DMS153 treated with DMSO at 0.1 percent for 48 hours (cell line): ENCODE measurements around the gene NFAM1.

ENCODE experiments used
- DNase-seq: peaks from one replicate; lab custom pipeline; 2025; ENCODE audit not compliant: unreplicated experiment; lab: John Stamatoyannopoulos, UW

The NFAM1 gene

DNA sequence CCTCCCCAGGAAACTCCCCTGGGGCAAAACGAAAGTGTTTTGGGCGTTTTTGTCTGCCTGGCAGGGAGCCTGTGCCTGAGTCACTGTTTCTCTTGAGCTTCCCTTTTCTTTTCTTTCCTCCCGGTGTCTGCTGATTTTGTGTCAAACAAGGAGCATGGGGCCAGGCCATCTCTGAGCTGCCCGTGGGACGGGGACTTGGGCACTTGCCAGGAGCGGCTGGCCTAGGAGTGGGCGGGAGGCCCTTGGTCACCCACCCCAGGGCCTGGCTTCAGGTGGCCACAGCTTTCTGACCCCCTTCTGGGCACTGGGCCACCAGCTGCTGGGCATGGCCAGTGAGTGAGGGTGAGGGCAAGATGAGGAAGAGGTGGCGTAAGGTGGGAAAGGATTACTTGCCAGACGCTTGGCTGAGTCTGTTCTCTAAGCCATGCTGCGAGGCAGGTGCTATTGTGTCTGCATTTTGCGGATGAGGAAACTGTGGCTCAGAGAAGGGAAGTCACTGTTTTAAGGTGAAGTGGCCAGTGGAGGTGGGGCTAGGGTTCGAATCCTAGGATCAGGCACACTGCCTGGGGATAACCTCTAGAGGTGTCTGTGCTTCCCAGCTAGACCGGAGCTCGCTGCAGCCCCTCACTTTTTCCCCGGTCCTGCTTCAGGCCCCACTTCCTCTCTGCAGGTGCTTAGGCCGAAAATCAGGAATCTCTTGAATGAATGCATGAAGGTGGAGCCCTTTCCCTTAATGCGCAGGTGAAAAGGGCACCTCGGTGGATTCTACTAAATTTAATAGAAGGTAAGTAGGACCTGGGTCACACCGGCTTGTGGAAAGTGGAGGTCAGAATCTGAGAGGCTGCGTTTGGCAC is 7.8 kb upstream of the NFAM1 start:
- DNase-seq: no peak

DNA sequence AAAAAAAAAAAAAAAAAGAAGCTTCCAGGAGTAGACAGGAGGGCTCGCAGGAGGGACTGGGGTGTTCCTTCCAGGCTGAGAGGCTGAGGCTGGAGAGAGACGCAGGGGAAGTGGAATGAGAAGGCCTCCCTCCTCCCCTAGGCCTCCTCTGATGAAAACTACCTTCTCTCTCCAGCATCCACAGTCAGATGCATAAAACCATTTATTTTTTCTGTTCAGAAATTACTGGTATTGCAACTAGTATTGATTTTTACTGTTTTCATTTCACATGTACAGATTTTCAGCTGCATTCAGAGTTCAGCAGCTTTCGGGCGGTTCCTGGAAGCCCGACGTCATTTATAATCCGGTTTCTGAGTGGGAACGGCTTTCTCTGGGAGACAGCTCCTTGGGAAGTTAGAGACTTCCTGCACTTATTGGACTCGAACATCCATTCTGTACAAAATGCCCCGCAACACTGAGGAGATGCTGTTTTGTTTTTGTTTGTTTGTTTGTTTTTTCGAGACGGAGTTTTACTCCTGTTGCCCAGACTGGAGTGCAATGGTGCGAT is 6.9 kb upstream of the NFAM1 start:
- no peak for DNase-seq

DNA sequence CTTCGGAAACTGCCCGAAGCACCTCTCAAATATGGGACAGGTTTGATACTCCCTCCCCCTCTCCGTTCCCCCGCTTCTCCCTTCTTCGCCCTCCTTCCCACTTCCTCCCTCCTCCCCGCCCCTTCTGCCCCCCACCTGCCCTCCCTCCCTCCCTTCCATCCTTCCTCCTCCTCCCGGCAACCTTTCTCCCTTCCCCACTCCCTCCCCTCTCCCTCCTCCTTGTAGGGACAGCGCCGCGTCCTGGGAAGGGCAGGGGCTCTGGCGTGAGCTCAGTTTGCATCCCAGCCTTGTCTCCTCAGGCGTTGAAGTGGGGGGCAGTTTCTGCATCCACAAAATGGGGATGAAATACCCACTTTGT is 6.1 kb upstream of the NFAM1 start:
- no peak for DNase-seq

DNA sequence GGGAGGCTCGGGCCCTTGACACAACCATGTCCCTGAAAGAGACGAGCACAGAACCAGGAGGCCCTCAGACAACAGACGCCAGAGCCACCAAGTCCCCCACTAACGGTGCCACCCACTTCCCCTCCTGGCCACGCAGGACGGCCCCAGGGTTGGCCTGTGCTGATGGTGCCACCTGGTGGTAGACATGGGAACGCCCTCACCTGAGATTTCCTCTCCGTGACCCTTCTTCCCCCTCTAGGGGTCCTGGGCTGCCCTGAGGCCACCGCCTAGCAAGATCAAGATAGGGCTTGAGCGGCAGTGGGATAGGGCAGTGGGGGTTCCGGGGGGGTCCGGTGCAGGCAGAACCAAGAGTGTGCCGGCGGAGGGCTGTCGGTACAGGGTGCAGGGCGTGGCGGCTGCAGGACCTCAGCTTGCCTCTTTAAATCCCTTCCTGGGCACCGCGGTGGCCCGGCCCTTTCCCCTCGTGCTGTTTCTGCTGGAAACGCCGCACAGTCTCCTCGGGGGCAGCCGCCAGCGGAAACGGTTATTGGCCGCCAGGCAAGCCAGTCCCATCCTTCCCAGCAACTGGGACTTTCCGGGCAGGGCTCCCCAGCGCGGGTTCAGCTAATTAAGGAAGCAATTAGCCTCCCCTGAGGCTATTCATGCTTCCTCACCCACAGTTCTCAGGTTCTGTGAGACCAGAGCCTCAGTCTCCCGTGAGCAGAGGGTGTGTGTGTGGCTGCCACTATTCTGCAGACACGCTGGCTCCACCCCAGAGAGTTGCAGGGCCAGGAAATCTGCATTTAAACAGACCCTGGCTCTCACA is 5.5 kb upstream of the NFAM1 start:
- DNase-seq: peak; percentile 75

DNA sequence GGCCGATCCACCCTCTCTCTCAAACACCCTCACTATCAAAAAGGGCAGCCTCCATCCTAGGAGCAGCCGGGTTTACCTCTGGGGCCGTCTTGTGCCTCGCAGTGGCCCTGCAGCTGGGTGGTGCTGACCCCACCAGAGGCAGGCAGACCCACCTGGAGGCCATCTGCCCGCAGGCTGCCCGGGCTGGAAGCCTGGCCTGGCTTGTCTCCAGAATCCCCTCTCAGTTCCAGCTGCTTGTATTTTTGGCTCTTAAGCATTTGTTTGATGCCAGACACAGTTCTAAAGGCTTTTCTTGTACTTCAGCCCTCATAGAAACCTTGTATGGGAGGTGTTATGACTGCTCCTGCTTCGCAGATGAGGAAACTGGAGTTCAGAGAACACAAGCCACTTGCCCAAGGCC is 4.2 kb upstream of the NFAM1 start:
- no peak for DNase-seq

DNA sequence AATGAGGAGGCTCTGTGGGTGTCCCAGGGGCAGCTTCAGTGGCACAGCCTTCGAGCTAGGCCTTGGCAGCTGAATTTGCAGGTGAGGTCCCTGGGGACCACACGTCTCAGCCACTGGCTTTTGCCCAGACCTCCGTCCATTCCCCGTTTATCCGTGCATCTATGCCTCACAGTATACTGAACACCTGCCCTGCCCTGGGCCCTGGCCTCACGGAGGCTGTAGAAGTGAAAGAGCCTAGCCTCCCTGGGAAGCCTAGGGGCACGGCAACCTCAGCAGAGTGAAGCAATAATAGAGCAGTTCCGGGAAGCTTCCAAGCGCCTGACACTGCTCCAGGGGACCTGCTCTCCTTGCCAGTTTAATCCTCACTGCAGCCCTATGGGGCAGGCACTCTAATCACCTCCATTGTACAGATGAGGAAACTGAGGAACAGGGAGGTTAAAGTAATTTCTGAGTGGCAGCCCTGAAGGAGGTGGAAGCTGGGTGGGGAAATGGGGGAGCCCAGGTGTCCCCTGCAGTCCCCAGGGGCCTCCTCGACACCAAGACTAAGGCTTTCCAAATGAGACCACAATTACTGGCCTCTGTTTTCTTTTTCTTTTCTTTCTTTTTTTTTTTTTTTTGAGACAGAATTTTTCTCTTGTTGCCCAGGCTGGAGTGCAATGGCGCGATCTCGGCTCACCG is 2.7 kb upstream of the NFAM1 start:
- no peak for DNase-seq

DNA sequence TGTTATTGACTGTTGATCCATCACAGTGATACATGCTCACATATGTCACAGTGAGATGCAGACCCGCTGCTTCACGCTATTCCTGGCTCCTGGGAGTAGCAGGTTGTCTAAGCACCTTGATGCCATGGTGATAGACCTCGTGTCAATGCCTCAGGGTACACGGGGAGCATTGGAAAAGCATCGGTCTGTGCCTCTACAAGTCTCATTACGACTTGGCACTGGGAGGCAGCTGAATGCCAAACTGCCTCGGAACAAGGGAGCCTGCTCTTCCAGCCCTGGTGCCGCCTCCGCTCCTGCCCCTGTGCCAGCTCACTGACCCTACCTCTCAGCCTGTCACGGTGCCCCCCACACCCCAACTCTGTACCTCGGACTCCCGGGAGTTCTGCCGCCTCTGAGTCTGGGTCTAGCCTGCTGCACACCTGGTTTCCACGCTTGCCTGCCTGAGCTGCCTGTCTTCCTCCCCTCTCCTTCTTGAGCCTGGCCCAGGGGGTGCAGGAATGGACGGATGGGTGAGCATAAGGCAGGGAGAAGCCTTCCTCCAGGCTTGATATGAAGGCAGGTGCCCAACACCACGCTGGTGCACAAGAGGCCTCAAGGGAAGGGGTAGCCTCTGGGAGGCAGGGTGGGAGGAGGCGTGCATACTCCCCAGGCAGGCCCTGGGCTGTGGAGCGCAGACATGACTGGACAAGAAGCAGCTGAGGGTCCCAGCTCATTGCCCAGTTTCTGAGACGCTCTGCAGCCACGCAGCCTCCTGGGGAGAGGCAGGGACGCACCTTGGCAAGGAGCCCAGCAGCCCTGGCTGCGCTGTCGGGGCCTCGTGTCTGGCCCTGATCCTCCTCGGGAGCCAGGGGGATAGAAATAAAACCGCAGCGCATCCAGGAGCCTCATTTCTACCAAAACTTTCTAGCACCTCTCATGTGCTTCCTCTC is 1.8 kb upstream of the NFAM1 start:
- DNase-seq: peak; percentile 41

DNA sequence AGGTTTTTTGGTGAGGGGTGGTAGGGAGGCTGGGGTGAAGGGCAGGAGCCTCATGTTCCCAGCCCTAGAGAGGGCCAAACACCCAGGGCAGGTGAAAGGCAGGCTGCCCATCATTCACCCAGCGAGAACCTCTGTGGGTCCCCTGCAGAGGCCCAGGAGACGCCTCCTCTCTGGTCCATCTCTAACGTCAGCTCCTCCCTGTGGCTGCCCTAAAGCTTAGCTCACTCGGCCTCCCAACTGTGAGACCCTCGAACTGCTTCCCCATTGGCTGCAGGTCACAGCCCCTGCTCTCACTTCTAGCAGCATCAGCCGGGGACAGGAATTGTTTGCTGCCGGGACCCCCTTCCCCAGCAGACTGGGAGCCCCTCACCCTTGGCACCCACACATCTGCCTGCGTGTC is 615 bp upstream of the NFAM1 start:
- DNase-seq: no peak

DNA sequence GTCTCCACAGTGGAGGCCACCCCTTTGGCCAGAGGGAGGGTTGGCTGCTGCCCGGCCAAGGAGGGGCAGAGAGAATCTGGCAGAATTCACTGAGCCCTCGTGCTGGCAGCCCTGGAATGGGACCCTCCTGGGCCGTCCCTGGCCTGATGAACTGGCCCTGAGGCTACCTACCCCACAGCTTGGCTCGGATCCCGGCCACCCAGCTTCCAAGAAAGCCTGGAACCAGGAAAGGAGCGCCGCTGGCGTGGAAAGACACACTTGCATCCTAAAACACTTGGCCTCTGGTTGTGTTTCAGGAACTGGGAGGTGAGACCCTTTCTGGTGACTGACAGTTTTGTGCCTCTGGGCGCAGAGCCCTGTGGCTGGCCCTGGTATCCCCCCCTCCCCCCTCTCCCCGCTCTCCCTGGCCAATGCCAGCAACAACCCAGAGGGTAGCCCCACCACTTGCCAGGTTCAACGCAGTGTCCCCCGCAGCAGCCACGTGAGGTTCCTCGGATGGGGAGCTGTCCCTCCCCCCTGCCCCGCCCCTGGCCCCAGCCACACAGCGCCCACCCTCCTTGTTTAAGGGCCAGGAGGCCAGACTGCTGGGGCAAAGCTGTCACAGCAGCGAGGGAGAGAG is 693 bp downstream of the NFAM1 start:
- no peak for DNase-seq

DNA sequence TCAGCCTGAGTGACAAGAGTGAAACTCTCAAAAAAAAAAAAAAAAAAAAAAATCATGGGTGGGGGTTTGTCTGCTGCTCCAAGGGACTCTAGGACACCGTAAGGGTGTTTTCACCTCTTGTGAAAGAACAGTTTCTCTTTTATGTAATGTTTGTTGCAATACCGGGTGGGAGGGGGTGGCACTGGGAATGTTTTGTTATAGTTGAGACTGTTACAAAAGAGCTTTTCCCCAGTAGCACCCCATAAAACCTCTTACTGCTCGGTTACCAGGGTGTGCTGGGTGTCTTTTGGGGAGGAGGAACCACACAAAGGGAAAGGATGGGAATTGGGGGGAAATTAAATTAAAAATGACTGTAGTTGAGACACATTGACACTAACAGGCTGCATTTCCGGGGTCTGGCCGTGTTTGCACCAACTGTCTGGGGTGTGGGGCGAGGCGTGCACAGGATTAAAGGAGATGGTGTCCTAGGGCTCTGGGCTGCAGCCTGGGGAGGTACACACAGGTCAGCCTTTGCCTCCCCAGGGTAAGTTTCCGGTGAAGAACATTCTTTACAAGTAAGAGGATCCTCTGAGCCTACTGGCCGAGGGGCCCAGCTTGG is 1.6 kb downstream of the NFAM1 start:
- DNase-seq: no peak

DNA sequence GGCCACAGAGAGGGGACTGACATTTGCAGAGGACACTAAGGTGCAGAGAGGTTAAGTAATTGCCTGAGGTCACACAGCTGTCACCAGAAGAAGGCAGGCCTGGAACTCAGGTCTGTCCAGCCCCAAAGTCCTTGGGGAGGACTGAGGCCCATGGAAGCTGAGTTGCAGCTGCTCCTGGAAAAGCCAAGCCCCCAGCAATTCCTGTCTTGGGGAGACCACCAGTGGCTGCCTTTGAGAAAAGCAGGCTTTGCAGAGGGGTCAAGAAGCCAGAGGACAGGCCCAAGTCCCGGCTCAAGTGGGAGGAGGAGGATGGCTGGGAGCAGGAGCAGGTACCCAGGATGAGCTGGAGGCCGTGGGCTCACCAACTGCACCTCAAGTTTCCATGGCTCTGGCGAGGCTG is 3.4 kb downstream of the NFAM1 start:
- DNase-seq: no peak

DNA sequence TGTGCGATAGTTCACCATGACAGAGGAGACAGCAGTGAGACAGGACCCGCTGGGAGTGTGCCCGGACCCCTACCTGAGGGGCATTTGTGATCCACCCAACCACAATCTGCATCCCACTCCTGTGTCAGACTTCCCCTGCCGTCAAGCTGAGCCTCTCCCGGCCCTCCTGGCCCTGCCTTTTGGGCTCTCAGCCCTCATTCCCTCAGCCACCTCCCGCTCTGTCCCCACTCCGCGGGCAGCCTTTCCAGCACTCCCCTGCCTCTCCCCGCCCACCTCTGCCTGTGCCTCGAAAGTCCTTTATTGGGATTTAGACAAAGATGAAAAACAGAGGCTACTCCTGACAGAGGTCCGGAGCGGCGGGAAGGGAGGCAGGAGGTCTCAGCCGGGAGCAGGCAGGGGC is 4.2 kb downstream of the NFAM1 start:
- DNase-seq: no peak

DNA sequence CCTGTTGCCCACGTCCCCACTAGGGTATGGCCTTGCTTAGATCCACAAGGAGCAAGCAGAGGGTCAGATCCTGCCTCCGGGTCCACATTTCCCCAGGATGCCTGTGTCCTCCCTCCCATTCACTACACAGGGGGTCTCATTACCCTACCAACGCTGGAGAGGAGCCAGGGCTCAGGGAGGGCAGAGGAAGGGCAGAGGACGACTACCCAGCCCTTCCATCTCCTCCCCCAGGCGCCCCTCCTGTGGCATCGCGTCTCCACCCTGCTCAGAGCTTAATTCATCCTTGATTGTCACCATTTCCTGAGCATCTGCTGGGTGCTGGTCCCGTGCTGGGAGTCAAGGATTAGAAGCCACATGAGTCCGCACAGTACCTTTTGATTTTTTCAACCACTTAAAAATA is 5.0 kb downstream of the NFAM1 start:
- no peak for DNase-seq

DNA sequence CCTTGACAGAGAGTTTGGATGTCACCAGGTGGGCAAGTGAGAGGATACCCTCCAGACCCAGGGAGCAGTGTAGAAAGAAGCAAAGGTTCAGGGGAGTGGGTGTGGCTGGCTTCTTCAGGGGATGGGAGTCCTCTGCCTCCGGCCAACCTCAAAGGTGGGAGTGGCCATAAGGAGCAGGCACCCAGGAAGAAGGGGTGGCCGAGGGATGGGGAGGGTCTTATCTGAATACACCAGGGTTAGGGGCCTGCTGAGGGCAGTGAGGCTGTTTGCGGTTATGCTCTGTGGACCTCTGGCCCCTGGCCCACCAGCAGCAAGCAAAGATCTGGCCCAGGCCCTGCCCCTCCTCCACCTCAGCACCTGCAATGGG is 6.2 kb downstream of the NFAM1 start:
- DNase-seq: no peak

DNA sequence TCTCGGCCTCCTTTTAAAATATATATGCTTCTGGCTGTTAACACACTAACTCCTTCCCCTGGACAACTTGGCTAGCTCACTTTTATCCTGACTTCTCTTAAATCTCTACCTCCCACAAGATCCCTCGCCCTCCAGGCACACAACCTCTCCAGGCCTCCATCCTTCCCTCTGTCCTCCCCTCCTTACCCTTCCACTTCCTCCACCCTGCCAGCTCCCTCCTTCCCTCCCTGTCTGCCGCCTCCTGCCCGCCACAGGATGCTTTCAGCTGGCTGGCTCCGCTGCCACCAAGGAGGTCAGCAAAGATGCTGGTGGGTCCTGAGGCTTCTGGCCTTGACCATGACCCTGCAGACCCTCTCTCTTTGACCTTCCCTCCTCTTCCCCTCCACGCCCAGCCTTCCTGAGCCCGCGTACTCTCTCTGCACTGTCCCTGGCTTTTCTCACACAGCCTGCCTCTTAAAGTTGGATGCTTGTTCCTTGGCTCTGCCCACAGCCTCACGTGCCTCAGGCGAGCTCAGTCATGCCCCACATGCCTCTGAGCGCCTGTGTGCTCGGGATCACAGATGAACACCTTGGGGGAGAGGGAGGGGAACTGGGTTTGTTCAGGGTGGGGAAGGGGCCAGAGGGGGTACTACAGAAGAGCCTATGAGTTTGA is 6.7 kb downstream of the NFAM1 start:
- no peak for DNase-seq

DNA sequence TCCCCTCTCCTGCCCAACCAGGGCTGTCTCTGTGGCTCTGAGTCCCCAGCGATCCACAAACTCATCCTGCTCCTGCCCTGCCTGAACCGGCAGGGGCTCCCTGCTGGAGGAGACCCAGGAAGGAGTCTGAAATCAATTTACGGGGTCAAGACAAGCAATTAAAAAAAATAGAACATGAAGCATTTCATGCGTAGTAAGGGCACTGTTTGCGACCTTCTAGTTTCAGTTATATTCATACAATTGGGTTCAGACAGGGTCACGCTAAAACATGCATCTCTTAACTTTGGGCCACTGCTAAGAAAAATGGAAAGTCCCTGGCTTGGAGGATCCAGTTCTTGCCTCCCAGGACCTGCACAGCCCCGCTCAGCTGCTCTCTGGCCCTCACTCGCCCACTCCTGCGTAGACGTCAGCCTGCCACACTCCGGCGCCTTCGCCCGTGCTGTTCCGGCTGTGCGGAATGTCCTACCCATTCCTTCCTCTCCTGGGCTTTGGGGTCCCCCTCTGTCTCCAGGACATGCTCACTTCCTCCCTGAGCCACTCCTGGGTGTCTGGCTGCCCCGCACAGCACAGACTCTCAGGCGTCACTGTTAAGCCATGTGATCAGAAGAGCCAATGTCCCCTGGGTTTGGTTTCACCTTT is 12.8 kb downstream of the NFAM1 start:
- DNase-seq: no peak

DNA sequence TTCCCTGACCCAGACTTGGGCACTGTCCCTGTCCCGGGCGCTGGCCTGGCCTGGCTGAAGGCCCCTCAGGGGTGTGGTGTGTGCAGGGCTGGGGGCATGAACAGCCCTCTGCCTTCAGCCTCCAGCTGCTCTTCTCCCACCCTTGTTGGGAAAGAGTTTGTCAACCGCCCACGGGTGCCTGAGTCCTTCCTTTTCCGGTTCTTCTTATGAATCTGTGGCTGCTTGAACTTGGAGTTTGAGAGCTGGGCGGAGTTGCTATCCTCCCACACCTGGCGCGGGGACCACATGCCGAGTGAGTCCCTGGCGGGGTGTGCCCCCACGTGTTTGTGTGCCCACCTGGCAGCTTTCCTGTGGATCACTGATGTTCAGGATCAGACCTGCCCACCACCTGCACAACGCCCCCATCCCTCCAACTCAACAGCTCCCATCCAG is 13.4 kb downstream of the NFAM1 start:
- no peak for DNase-seq

DNA sequence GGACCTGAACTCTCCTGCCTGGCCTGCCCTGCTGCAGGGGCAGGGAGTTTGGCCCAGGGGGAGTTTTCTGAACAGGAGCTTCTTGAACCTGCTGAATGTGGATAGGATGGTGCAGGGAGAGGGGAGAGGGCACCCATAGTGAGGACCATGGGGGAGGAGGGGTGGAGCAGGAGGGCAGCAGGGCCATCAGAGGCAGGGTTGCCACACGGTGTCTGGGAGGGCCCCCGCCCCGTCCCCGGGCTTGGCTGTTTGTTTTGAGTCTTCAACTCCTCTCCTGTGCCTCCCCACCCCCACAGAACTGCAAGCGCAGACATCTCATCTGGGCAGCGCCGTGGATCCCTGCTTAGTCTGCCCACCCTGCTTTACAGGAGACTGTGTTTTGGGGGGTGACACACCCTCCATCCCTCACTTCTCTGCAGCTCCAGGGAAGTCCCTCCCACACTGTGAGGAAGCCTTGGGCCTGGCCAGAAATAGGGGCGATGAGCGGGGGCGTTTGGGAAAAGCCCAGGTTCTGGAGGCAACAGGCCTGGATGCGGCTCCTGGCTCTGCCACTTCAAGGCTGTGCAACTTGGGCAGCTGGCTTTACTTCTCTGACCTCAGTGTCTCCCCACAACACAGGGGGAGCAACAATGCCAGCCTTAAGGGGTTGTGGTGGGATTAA is 14.4 kb downstream of the NFAM1 start:
- no peak for DNase-seq
